Measurements from ENCODE around the gene SLC13A1. TPM values are rescaled to one million over a fixed set of nuclear protein-coding genes. Genes with fewer than 3 reads are reported as not detected.

The SLC13A1 gene
- total RNA-seq, 1 experiment from 2014 or later: not detected

- no peaks in the 10 kb centered on the region for H3K27me3 ChIP-seq (replicated peaks; ENCODE audit: insufficient read depth, low read depth, low read length, poor library complexity)
- BruUV-seq (replicated peaks): no TSS peak
- H3K36me3 ChIP-seq (ENCODE audit: insufficient read depth, low read length, poor library complexity, severe bottlenecking): no peaks in the 10 kb centered on the region
- TF ChIP-seq, protein P1, sequence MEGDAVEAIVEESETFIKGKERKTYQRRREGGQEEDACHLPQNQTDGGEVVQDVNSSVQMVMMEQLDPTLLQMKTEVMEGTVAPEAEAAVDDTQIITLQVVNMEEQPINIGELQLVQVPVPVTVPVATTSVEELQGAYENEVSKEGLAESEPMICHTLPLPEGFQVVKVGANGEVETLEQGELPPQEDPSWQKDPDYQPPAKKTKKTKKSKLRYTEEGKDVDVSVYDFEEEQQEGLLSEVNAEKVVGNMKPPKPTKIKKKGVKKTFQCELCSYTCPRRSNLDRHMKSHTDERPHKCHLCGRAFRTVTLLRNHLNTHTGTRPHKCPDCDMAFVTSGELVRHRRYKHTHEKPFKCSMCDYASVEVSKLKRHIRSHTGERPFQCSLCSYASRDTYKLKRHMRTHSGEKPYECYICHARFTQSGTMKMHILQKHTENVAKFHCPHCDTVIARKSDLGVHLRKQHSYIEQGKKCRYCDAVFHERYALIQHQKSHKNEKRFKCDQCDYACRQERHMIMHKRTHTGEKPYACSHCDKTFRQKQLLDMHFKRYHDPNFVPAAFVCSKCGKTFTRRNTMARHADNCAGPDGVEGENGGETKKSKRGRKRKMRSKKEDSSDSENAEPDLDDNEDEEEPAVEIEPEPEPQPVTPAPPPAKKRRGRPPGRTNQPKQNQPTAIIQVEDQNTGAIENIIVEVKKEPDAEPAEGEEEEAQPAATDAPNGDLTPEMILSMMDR (conservative IDR thresholded peaks at IDR 0.05; ENCODE audit: low read depth, low read length): peak; percentile 48
- TF ChIP-seq EZH2 (IDR thresholded peaks at IDR 0.05; ENCODE audit: borderline replicate concordance, low read depth, low read length, poor library complexity, severe bottlenecking): no peak
- no peak overlapping the region for H3K4me3 ChIP-seq (ENCODE audit: low read depth, low read length, poor library complexity, severe bottlenecking)
- POLR2A ChIA-PET (ENCODE audit: low non-redundant PET): no interaction called here
- intact Hi-C loops (cut with micrococcal nuclease; ENCODE audit: unreplicated experiment): loop anchor here (5.0 kb wide), 1 partner anchor 932 kb away; no protein-coding TSS in a partner anchor
- H3K27ac ChIP-seq (ENCODE audit: low read depth, low read length, poor library complexity, severe bottlenecking): no peak overlapping the region
- CTCF ChIA-PET: no interaction called here
- DNase-seq (ENCODE audit: low spot score): peak; percentile 40
- peaks cover 15% of the 10 kb centered on the region for H3K4me1 ChIP-seq (ENCODE audit: insufficient read depth, low read length, poor library complexity, severe bottlenecking)
- no peaks in the 10 kb centered on the region for H3K9me3 ChIP-seq (ENCODE audit: low read depth, low read length, poor library complexity, severe bottlenecking)
These were observed 51.0 kb downstream of the SLC13A1 start for GRCh38 chr7:123148813-123149212.

- CTCF ChIA-PET: no interaction called here
- TF ChIP-seq, protein P1 (conservative IDR thresholded peaks at IDR 0.05; ENCODE audit: low read depth, low read length): no peak
- no peak for TF ChIP-seq EZH2 (IDR thresholded peaks at IDR 0.05; ENCODE audit: borderline replicate concordance, low read depth, low read length, poor library complexity, severe bottlenecking)
- intact Hi-C loops (cut with micrococcal nuclease; ENCODE audit: unreplicated experiment): no loop called here
- Histone ChIP-seq H3K9me3 (ENCODE audit: low read depth, low read length, poor library complexity, severe bottlenecking) (no peaks in the 10 kb centered on the region), H3K27ac (ENCODE audit: low read depth, low read length, poor library complexity, severe bottlenecking) (no peak overlapping the region), H3K4me1 (ENCODE audit: insufficient read depth, low read length, poor library complexity, severe bottlenecking) (no peaks in the 10 kb centered on the region), H3K36me3 (ENCODE audit: insufficient read depth, low read length, poor library complexity, severe bottlenecking) (no peaks in the 10 kb centered on the region), H3K27me3 (replicated peaks; ENCODE audit: insufficient read depth, low read depth, low read length, poor library complexity) (no peaks in the 10 kb centered on the region), H3K4me3 (ENCODE audit: low read depth, low read length, poor library complexity, severe bottlenecking) (no peak overlapping the region)
- no TSS peak for BruUV-seq (replicated peaks)
- DNase-seq (ENCODE audit: low spot score): no peak
- POLR2A ChIA-PET (ENCODE audit: low non-redundant PET): no interaction called here
These were observed 56.3 kb downstream of the SLC13A1 start for GRCh38 chr7:123143252-123144006.

DNA sequence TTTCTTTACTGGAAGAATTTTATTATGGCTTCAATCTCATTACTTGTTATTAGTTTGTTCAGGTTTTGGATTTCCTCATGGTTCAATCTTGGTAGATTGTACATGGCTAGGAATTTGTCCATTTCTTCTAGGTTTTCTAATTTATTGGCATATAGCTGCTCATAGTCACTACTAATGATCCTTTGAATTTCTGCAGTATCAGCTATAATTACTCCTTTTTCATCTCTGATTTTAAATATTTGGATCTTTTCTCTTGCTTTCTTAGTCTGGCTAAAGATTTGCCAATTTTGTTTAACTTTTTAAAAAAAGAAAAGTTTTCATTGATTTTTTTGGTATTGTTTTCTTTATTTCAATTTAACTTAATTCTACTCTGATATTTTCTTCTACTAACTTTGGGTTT, 59.2 kb downstream of the SLC13A1 start:
- BruUV-seq (replicated peaks): no TSS peak
- ChIA-PET POLR2A (ENCODE audit: low non-redundant PET) (no interaction called here), CTCF (no interaction called here)
- Histone ChIP-seq H3K36me3 (ENCODE audit: insufficient read depth, low read length, poor library complexity, severe bottlenecking) (no peaks in the 10 kb centered on the region), H3K27me3 (replicated peaks; ENCODE audit: insufficient read depth, low read depth, low read length, poor library complexity) (no peaks in the 10 kb centered on the region), H3K9me3 (ENCODE audit: low read depth, low read length, poor library complexity, severe bottlenecking) (no peaks in the 10 kb centered on the region), H3K27ac (ENCODE audit: low read depth, low read length, poor library complexity, severe bottlenecking) (no peak overlapping the region), H3K4me3 (ENCODE audit: low read depth, low read length, poor library complexity, severe bottlenecking) (no peak overlapping the region), H3K4me1 (ENCODE audit: insufficient read depth, low read length, poor library complexity, severe bottlenecking) (no peaks in the 10 kb centered on the region)
- intact Hi-C loops (cut with micrococcal nuclease; ENCODE audit: unreplicated experiment): no loop called here
- TF ChIP-seq, protein P1 (conservative IDR thresholded peaks at IDR 0.05; ENCODE audit: low read depth, low read length): no peak
- no peak for TF ChIP-seq EZH2 (IDR thresholded peaks at IDR 0.05; ENCODE audit: borderline replicate concordance, low read depth, low read length, poor library complexity, severe bottlenecking)
- no peak for DNase-seq (ENCODE audit: low spot score)

All from A673 (cell line).